IMR-90 (cell line): ENCODE measurements around the gene GUCY2D. TPM values are rescaled to one million over a fixed set of nuclear protein-coding genes. Genes with fewer than 3 reads are reported as not detected.

Experiments used
- ATAC-seq: fragments of 200-7000 bp; cut with Tn5 transposase; 2 replicates; pipeline ENCODE4 v1.9.1; 2020; ENCODE audit warnings: low read depth, mild to moderate bottlenecking, moderate library complexity
- BruUV-seq: library from RNA; stranded (reverse); fragments of 400-500 nt; replicated peaks from 2 replicates; lab custom pipeline; 2021; lab: Mats Ljungman, UMichigan
- CTCF ChIA-PET: fragments of 300-600 bp; formaldehyde crosslinking; extraction: SDS; loops from one replicate; lab custom pipeline; 2021; ENCODE audit warnings: antibody characterized with exemption; lab: Yijun Ruan, JAX
- POLR2A ChIA-PET: fragments of 300-600 bp; sonication (Branson Sonifier 250); formaldehyde crosslinking; loops from one replicate; lab custom pipeline; 2022; ENCODE audit warnings: antibody characterized with exemption; ENCODE audit not compliant: unreplicated experiment; lab: Charles Lee
- DNase-seq: peaks from one replicate; pipeline ENCODE4 v3.0.0; 2013
- H2AFZ ChIP-seq: replicated peaks from 2 replicates; pipeline ENCODE3; 2013; ENCODE audit warnings: low read length, mild to moderate bottlenecking; ENCODE audit not compliant: poor library complexity
- H2AK5ac ChIP-seq: 2 replicates; pipeline ENCODE4 v1.6.1; 2013; ENCODE audit warnings: low read depth, low read length, inconsistent platforms
- H2AK9ac ChIP-seq: replicated peaks from 2 replicates; pipeline ENCODE3; 2013; ENCODE audit warnings: mild to moderate bottlenecking, low read depth, low read length, moderate library complexity; ENCODE audit not compliant: poor library complexity
- H2BK120ac ChIP-seq: 2 replicates; pipeline ENCODE4 v1.6.1; 2013; ENCODE audit warnings: low read depth, low read length, inconsistent platforms
- H2BK15ac ChIP-seq: 3 replicates; pipeline ENCODE4 v1.6.1; 2013; ENCODE audit warnings: low read depth, low read length, inconsistent platforms
- H2BK20ac ChIP-seq: 2 replicates; pipeline ENCODE4 v1.6.1; 2013; ENCODE audit warnings: low read depth, mild to moderate bottlenecking, inconsistent platforms, low read length, moderate library complexity
- H2BK5ac ChIP-seq: 2 replicates; pipeline ENCODE4 v1.6.1; 2013; ENCODE audit warnings: mild to moderate bottlenecking, low read depth, low read length, inconsistent platforms; ENCODE audit not compliant: poor library complexity, severe bottlenecking
- H3K14ac ChIP-seq: replicated peaks from 2 replicates; pipeline ENCODE4 v1.6.1; 2013; ENCODE audit warnings: low read depth, low read length, inconsistent platforms
- H3K18ac ChIP-seq: 2 replicates; pipeline ENCODE4 v1.6.1; 2013; ENCODE audit warnings: low read depth, low read length, control low read depth
- H3K23ac ChIP-seq: 2 replicates; pipeline ENCODE4 v1.6.1; 2013; ENCODE audit warnings: low read depth, low read length, inconsistent platforms
- H3K27ac ChIP-seq: 2 replicates; pipeline ENCODE4 v1.5.1; 2013; ENCODE audit warnings: mild to moderate bottlenecking, control low read depth, low read length; ENCODE audit not compliant: insufficient read depth
- H3K27me3 ChIP-seq: 2 replicates; pipeline ENCODE4 v1.6.1; 2013; ENCODE audit warnings: low read length; ENCODE audit not compliant: control insufficient read depth, insufficient read depth
- H3K36me3 ChIP-seq: 2 replicates; pipeline ENCODE4 v1.6.1; 2013; ENCODE audit warnings: low read length, mixed read lengths; ENCODE audit not compliant: control insufficient read depth, insufficient read depth
- H3K4ac ChIP-seq: 2 replicates; pipeline ENCODE4 v1.6.1; 2013; ENCODE audit warnings: low read depth, low read length, inconsistent platforms
- H3K4me1 ChIP-seq: 2 replicates; pipeline ENCODE4 v1.6.1; 2013; ENCODE audit warnings: low read length, mixed read lengths; ENCODE audit not compliant: control insufficient read depth, insufficient read depth
- H3K4me2 ChIP-seq: 2 replicates; pipeline ENCODE4 v1.6.1; 2013; ENCODE audit warnings: low read depth, mild to moderate bottlenecking, control low read depth, low read length, moderate library complexity
- H3K4me3 ChIP-seq: 2 replicates; pipeline ENCODE4 v1.5.1; 2013; ENCODE audit warnings: low read depth, mild to moderate bottlenecking, control low read depth, low read length, moderate library complexity; ENCODE audit not compliant: insufficient read depth
- H3K56ac ChIP-seq: 2 replicates; pipeline ENCODE4 v1.6.1; 2013; ENCODE audit warnings: low read length, inconsistent platforms; ENCODE audit not compliant: insufficient read depth; ENCODE audit errors: extremely low read depth
- H3K79me1 ChIP-seq, 2 experiments: 2 replicates each; pipeline ENCODE4 v1.6.1; 2013; ENCODE audit warnings: low read length in 2 of 2, inconsistent platforms in 1 of 2, low read depth in 1 of 2
- H3K9ac ChIP-seq: 2 replicates; pipeline ENCODE4 v1.6.1; 2013; ENCODE audit warnings: low read depth, low read length, control low read depth
- H3K9me1 ChIP-seq: 2 replicates; pipeline ENCODE4 v1.6.1; 2013; ENCODE audit warnings: low read length, inconsistent platforms; ENCODE audit not compliant: insufficient read depth
- H3K9me3 ChIP-seq: 2 replicates; pipeline ENCODE4 v1.6.1; 2013; ENCODE audit warnings: low read length; ENCODE audit not compliant: control insufficient read depth, insufficient read depth
- H4K20me1 ChIP-seq: 2 replicates; pipeline ENCODE4 v1.6.1; 2013; ENCODE audit warnings: low read length, inconsistent platforms; ENCODE audit not compliant: insufficient read depth
- H4K5ac ChIP-seq: 2 replicates; pipeline ENCODE4 v1.6.1; 2013; ENCODE audit warnings: mild to moderate bottlenecking, low read depth, low read length, control low read depth
- H4K8ac ChIP-seq, 2 experiments: 2 replicates each; pipeline ENCODE4 v1.6.1; 2013; ENCODE audit warnings: low read depth in 2 of 2, low read length in 2 of 2, control low read depth in 1 of 2, inconsistent platforms in 1 of 2
- H4K91ac ChIP-seq: 2 replicates; pipeline ENCODE4 v1.6.1; 2013; ENCODE audit warnings: low read depth, low read length, inconsistent platforms; ENCODE audit not compliant: insufficient read depth
- CEBPB ChIP-seq: IDR thresholded peaks from 2 replicates; pipeline ENCODE4 v1.6.1; 2012; ENCODE audit warnings: low read depth, low read length, improper control_type of control experiment
- CTCF ChIP-seq: conservative IDR thresholded peaks from 2 replicates; pipeline ENCODE4 v1.5.1; 2012; ENCODE audit warnings: mild to moderate bottlenecking, low read depth, low read length, improper control_type of control experiment
- MXI1 ChIP-seq: IDR thresholded peaks from 2 replicates; pipeline ENCODE4 v1.6.1; 2012; ENCODE audit warnings: low read depth, mild to moderate bottlenecking, low read length, moderate library complexity, borderline replicate concordance
- RAD21 ChIP-seq: IDR thresholded peaks from 2 replicates; pipeline ENCODE4 v1.6.1; 2012; ENCODE audit warnings: low read length, improper control_type of control experiment
- WGBS, 2 experiments: methylation state at CpG; one replicate each; pipeline versions ENCODE4 v1.1.5 to v1.1.7; 2013; ENCODE audit warnings: missing lambda C conversion rate in 2 of 2; ENCODE audit not compliant: insufficient read length in 1 of 2; ENCODE audit errors: extremely low coverage in 2 of 2; 5-methylcytosine and 5-hydroxymethylcytosine counted together
- dilution Hi-C: fragments of 300-500 bp; cut with HindIII; formaldehyde crosslinking; loops from one replicate; pipeline ENCODE4 v1.14.3; 2018; ENCODE audit warnings: low sequenced_read_pairs; ENCODE audit not compliant: unreplicated experiment
- in situ Hi-C: fragments of 300-500 bp; cut with MboI; formaldehyde crosslinking; loops from 3 replicates; pipeline ENCODE4 v1.14.3; 2019; ENCODE audit warnings: low sequenced_read_pairs, inconsistent platforms, mixed read lengths
- intact Hi-C: fragments of 100-400 bp; cut with micrococcal nuclease; formaldehyde crosslinking; loops from 2 replicates; pipeline ENCODE4 v1.10.0; 2022
- polyA plus RNA-seq, 3 experiments: library from polyadenylated mRNA; depleted of rRNA; stranded (reverse); fragments of >200 nt; gene quantifications; 2 replicates each; pipeline ENCODE4 v1.2.3, GENCODE V29; 2012; ENCODE audit warnings: low replicate concordance in 1 of 3
- total RNA-seq: library from RNA; depleted of rRNA; stranded (reverse); fragments of >200 nt; gene quantifications from 2 replicates; pipeline ENCODE4 v1.2.3, GENCODE V29; 2012

GUCY2D gene
- total and polyA plus RNA-seq, 2 of the 4 experiments (the other 2 are of a cell fraction) = 0.03 TPM; not detected in 1

- WGBS, 2 experiments = no CpG with 5 or more reads among the region's 9 CpGs
- no peak overlapping the region for H3K27ac ChIP-seq
- no peak overlapping the region for H3K4ac ChIP-seq
- POLR2A ChIA-PET = no interaction called here
- H3K23ac ChIP-seq = no peak overlapping the region
- ATAC-seq = no peak
- H3K4me1 ChIP-seq = no peaks in the 10 kb centered on the region
- dilution Hi-C loops (no loop called here), intact Hi-C loops (no loop called here), in situ Hi-C loops (no loop called here)
- H2AFZ ChIP-seq = no peak overlapping the region
- no peaks in the 10 kb centered on the region for H3K79me1 ChIP-seq
- no peaks in the 10 kb centered on the region for H3K36me3 ChIP-seq
- TF ChIP-seq RAD21 = no peak
- no peak for TF ChIP-seq CTCF
- TF ChIP-seq MXI1 = no peak
- TF ChIP-seq CEBPB = peak; percentile 53
- H3K4me2 ChIP-seq = no peak overlapping the region
- H3K9ac ChIP-seq = no peak overlapping the region
- H4K8ac ChIP-seq = no peak overlapping the region
- H3K56ac ChIP-seq = no peak overlapping the region
- CTCF ChIA-PET = interaction anchor here (0.6 kb wide), 1 partner anchor 29 kb away, joined by 3 read pairs; no protein-coding TSS in a partner anchor
- no peaks in the 10 kb centered on the region for H4K20me1 ChIP-seq
- H2AK9ac ChIP-seq = no peak overlapping the region
- H2BK120ac ChIP-seq = no peak overlapping the region
- no peak overlapping the region for H3K4me3 ChIP-seq
- H3K9me3 ChIP-seq = no peaks in the 10 kb centered on the region
- no peak overlapping the region for H2BK15ac ChIP-seq
- H2BK20ac ChIP-seq = no peak overlapping the region
- no peak for DNase-seq
- no peak overlapping the region for H2BK5ac ChIP-seq
- no peaks in the 10 kb centered on the region for H3K9me1 ChIP-seq
- H3K18ac ChIP-seq = no peak overlapping the region
- no peak overlapping the region for H4K5ac ChIP-seq
- H3K27me3 ChIP-seq = peaks cover 7% of the 10 kb centered on the region
- BruUV-seq = no TSS peak
- no peak overlapping the region for H3K14ac ChIP-seq
- no peak overlapping the region for H4K91ac ChIP-seq
- H2AK5ac ChIP-seq = no peak overlapping the region
These were observed 42.7 kb upstream of the GUCY2D start for GRCh38 chr17:7959503-7960253.
